Right hindlimb (tissue), 1 donor: ENCODE measurements around the gene EPN2.
"Not testable (repeated sequence)": the region's sequence is repeated elsewhere in the genome, so short reads cannot be mapped to it uniquely, and the experiment has no call there.

Experiments
- DNase-seq: peaks from one replicate; pipeline ENCODE4 v3.0.0-alpha.2; 2018

EPN2 gene

DNA sequence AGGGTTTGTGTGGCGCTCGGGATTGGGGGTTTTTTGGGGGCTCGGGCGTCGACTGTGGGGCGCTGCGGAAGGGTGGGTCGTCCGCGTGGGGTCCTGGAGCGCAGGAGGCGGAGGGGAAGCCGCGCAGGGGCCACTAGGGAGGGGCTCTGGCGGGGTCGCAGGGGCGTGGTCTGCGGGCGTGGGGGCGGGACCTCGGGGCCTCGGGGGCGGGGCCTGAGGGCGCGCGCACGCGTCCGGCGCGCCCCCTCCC lies at the start of gene EPN2:
EPN2 (plus strand) TSS at position 228 of the 250 bp plus-strand sequence. CDS start 45,754 bp downstream, outside the sequence.
- peak; percentile 79 for DNase-seq

- not testable (repeated sequence) for DNase-seq
Observed at GRCh38 chr17:19187883-19188869, 49.0 kb upstream of the EPN2 start.

DNA sequence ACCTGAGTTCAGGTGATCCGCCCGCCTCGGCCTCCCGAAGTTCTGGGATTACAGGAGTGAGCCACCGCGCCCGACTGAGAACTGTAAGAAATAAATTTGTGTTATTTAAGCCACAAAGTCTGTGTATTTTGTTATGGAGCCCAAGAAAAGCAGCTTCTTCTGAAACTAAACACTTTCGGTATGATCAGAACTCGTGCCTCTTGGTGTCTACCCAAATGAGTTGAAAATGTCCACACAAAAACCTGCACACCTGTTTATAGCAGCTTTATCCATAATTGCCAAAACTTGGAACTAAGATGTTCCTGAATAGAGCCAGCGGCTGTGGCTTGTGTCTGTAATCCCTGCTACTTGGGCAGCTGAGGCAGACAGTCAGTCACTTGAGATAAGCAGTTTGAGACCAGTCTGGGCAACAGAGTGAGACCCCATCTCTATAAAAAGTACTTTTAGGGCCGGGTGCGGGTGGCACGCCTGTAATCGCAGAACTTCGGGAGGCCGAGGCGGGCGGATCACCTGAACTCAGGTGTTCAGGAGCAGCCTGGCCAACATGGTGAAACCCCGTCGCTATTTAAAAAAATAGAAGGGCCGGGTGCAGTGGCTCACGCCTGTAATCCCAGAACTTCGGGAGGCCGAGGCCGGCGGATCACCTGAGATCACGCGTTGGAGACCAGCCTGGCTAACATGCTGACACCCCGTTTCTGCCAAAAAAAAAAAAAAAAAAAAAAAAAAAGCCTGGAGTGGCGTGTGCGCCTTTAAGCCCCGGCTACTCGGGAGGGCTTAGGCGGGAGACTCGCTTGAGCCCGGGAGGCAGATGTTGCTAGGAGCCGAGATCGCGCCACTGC lies 48.1 kb upstream of the EPN2 start:
- DNase-seq = not testable (repeated sequence)

GRCh38 chr17:19189781-19190405 lies 47.3 kb upstream of the EPN2 start:
- DNase-seq = not testable (repeated sequence)

GRCh38 chr17:19196382-19197204 lies 40.6 kb upstream of the EPN2 start:
- DNase-seq = not testable (repeated sequence)

DNA sequence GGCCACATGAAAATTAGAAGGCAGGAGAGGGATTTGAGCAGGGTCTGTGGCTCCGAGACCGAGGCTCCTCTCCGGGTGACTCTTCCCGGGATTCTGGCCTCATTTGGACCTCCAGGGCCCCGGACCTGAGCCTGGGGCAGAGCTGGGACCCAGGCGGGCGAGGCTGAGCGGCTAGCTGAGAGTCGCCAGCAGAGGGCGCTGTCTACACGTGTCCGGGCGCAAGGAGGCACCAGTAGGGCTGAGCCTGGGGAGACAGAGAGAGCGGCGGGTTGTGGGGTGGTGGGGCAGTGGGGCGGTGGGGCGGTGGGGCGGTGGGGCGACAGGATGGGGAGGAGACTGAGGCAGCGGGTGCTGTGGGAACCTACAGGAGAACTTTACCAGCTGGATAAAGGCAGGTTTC lies 34.7 kb upstream of the EPN2 start:
- DNase-seq = not testable (repeated sequence)

DNA sequence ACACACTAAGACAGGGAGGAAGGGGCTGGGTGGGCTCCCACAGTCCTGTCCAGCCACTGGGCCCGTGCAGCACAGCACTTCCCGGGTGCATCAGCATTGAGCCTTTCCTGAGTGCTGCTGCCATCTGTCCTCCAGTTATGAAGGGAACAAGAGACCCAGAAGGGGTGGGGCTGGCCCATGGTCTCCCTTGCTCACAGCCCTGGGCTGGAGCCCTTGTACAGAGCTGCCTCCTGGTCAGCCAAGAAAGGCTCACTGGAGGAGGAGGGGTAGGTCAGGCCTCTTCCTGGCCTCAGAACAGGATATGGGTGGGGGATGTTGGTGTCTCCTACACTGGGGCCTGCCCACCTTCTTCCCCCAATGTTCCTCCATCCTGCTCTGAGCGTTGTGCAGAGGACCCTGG lies 33.7 kb upstream of the EPN2 start:
- DNase-seq = not testable (repeated sequence)

DNA sequence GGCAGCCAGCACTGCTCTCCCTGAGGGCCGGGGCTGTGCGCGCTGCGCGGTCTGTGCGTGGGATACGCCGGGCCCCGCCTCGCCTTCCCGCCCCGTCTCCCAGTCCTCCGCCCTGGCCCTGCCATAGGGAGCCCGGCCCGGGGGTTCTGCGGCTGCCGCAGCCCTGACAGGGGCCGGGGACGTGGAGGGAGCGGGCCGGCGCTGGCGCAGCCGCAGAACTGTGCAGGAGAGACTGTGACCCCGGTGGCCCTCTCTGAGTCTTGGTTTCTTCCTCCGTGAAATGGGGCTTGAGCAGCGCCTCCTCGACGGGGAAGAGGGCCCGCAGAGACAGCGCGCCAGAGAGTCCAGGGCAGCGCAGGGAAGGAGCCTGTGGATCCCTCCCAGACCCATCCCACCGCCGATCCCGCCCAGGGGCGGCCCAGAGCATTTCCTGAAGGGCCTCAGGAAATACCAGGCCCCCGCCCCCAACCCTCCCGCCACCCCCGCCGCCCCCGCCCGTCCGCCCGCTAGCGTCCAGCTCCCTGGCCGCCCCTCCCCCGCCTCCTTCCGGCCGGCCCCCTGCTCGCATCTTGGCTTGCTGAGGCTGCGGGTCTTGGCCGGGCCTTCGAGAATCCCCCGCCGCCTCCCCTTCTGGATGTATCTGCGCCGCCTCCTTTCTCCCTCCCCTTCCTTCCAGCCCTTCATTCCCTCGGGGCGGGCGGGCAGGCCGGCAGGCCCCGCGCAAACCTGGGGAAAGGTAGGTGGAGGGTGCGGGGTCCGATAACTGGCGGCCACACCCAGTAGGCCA lies 21.9 kb upstream of the EPN2 start:
- DNase-seq = not testable (repeated sequence)

GRCh38 chr17:19216148-19216926 lies 20.8 kb upstream of the EPN2 start:
- not testable (repeated sequence) for DNase-seq

DNA sequence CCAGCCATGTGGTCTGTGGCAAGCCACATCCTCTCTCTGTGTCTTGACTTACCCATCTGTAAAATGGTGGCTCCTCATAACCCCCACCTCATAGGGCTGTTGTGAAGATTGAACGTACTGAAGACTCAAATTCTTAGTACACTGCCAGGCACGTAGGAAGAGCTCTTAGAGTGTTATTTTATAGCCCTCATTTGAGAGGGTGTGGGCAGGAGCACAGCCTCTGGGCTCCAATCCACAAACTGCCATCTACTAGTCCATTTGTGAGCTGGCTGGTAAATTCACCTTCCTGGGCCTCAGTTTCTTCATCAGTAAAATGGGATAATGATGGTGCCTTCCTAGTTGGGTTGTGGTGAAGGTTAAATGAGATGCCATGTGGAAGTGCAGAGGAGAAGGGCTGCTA lies 18.3 kb upstream of the EPN2 start:
- DNase-seq = not testable (repeated sequence)

- not testable (repeated sequence) for DNase-seq
Observed at GRCh38 chr17:19219384-19219783, 17.8 kb upstream of the EPN2 start.

DNA sequence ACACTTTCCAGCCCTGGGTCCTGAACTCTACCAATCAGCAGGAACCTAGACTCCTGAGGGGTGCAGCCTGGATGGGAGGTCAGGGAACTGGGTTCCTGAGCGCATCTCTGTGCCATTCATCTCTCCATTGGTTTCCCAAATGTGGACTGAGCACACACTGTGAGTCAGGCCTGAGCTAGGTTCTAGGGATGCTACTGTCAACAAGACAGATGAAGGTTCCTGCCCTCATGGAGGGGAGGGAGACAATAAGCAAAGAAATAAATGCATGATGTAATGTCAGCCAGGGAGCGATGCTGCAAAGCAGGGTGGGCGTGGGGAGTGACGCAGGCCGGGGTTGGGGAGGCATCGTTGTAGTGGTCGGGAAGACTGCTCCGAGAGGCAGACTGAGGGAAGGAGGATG lies 17.0 kb upstream of the EPN2 start:
- not testable (repeated sequence) for DNase-seq

DNA sequence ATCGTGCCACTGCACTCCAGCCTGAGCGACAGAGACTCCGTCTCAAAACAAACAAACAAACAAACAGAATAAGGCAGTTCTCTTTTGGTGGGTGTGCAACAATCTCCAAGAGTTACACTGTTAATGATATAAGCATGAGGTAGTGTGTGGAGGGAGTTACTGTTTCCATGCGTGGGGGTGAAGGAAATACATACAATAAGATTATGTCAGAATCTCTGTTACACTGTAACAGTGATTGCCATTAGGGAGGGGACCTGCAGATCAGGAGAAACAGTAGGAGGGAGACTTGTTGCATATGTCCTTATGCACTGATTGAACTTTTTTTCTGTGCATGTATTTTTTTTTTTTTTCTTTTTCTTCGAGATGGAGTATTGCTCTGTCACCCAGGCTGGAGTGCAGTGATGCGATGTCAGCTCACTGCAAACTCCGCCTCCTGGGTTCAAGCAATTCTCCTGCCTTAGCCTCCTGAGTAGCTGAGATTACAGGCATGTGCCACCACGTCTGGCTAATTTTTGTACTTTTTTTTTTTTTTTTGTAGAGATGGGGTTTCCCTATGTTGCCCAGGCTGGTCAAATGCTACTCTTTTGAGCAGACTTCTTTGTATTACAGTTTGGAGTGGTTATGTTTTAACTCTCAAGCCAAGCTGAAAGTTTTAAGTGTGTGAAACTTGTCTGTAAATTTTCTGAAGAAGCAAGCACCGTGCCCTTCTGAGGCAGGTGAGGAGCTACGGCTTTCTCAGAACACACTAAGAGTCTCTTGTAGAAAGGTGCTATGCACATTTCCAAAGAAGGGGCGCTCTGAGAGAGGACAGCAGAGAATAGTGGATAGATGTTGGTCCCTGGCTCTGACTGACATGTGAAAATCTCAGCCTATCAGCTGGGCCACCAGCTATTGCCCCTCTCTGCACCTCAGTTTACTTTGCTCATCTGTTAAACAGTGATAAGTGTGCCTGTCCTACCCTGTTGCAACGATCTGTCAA lies 10.3 kb upstream of the EPN2 start:
- not testable (repeated sequence) for DNase-seq

GRCh38 chr17:19234676-19235075 lies 2.5 kb upstream of the EPN2 start:
- DNase-seq = not testable (repeated sequence)

DNA sequence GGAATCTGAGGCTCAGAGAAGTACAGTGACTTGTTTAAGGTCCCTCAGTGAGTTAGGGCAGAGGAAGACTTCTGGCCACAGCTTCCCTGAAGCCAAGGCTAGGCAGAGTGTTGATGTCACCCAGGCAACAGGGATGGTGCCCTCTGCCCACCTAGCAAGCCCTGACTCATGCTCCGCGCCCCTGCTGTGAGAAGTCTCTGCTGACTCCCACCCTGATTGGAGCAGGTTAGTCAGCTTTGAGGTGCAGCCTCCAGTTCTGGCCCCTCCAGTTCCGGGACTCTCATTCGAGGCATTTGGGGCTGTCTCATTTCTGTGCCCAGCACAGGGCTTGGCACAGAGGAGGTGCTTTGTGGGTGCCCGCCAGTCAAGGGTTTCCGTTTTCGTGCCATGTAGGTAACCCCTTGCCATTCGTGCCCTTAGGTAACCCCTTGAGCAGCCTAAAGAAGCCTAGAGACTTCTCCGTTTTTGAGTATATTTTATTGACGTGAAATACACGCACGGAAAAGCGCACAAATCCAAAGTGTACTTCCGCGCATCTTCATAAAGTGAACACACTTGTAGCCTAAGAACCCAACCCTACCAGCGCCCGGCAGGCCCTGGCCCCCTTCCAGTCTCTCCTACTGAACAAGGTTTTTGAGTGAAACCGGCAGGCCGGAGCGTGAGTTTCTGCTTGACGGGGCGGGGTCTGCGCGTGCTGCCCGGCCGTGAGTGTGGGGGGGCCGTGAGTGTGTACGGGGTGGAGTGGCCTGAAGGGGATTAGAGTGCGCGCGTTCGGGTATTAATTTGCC lies 621 bp upstream of the EPN2 start:
- DNase-seq = not testable (repeated sequence)

- peak; percentile 61 for DNase-seq
Observed at GRCh38 chr17:19237389-19238166, 412 bp downstream of the EPN2 start.

DNA sequence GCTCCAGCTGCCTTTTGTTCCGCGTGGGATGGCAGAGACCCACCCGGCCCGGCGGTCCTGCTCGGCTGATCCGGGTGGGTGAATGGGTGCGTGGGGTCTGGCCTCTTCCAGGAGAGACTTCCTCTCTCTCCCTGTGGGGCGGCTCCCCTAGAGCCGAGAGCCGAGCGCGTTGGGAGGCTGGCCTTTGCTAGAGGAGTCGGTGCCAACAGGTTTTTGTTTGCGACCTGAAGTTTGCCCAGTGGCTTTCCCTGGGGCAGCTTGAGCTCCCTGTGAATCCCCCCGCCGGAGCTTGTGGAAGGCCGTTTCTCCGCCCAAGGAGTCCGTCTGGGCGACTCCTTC lies 970 bp downstream of the EPN2 start:
- DNase-seq = peak; percentile 48

- DNase-seq = no peak
Observed at GRCh38 chr17:19239544-19239943, 2.4 kb downstream of the EPN2 start.
